OCI-LY7 (cell line): ENCODE measurements around the gene ARHGAP19. TPM values are rescaled to one million over a fixed set of nuclear protein-coding genes. Genes with fewer than 3 reads are reported as not detected.
"Not testable (repeated sequence)": the region's sequence is repeated elsewhere in the genome, so short reads cannot be mapped to it uniquely, and the experiment has no call there.

Source experiments
- BruUV-seq: library from RNA; stranded (reverse); fragments of 400-500 nt; replicated peaks from 2 replicates; lab custom pipeline; 2021; lab: Mats Ljungman, UMichigan
- CTCF ChIA-PET: fragments of 300-600 bp; sonication (Branson Sonifier 250); formaldehyde crosslinking; loops from one replicate; lab custom pipeline; 2022; ENCODE audit warnings: antibody characterized with exemption; ENCODE audit not compliant: unreplicated experiment; lab: Charles Lee
- POLR2A ChIA-PET: fragments of 300-600 bp; sonication (Branson Sonifier 250); formaldehyde crosslinking; loops from one replicate; lab custom pipeline; 2022; ENCODE audit warnings: antibody characterized with exemption; lab: Charles Lee
- DNase-seq: peaks from one replicate; pipeline ENCODE4 v3.0.0-alpha.2; 2015; ENCODE audit warnings: low spot score
- H2AFZ ChIP-seq: fragments of 200-600 bp; sonication (generic), shearing (Covaris generic); 2 replicates; pipeline ENCODE4 v1.6.1; 2014; ENCODE audit warnings: mild to moderate bottlenecking, antibody characterized with exemption, low read length, moderate library complexity
- H3K27ac ChIP-seq: fragments of 200-600 bp; sonication (generic); 2 replicates; pipeline ENCODE4 v1.5.1; 2014; ENCODE audit warnings: mixed run types, low read depth, mild to moderate bottlenecking, moderate library complexity, low read length, inconsistent platforms; ENCODE audit not compliant: poor library complexity, severe bottlenecking
- H3K36me3 ChIP-seq: fragments of 200-600 bp; sonication (generic); 2 replicates; pipeline ENCODE4 v1.6.1; 2014; ENCODE audit warnings: mild to moderate bottlenecking, antibody characterized with exemption, low read length, moderate library complexity, mixed read lengths; ENCODE audit not compliant: insufficient read depth
- H3K4me1 ChIP-seq: fragments of 200-600 bp; sonication (generic); 2 replicates; pipeline ENCODE4 v1.5.1; 2014; ENCODE audit warnings: mild to moderate bottlenecking, low read length; ENCODE audit not compliant: insufficient read depth, poor library complexity, severe bottlenecking
- H3K4me2 ChIP-seq: fragments of 200-600 bp; sonication (generic); 2 replicates; pipeline ENCODE4 v1.6.1; 2014; ENCODE audit warnings: mild to moderate bottlenecking, low read length
- H3K4me3 ChIP-seq: fragments of 200-600 bp; sonication (generic); 2 replicates; pipeline ENCODE4 v1.5.1; 2014; ENCODE audit warnings: mild to moderate bottlenecking, low read depth, low read length; ENCODE audit not compliant: poor library complexity, severe bottlenecking
- H3K79me2 ChIP-seq: fragments of 200-600 bp; sonication (generic); 2 replicates; pipeline ENCODE4 v1.6.1; 2016; ENCODE audit warnings: low read depth, mild to moderate bottlenecking, low read length, moderate library complexity, mixed read lengths; ENCODE audit not compliant: insufficient read depth
- H3K9me2 ChIP-seq: fragments of 200-600 bp; sonication (generic); 2 replicates; pipeline ENCODE4 v1.6.1; 2016; ENCODE audit warnings: mild to moderate bottlenecking, low read length, mixed read lengths; ENCODE audit not compliant: insufficient read depth
- H3K9me3 ChIP-seq: fragments of 200-600 bp; sonication (generic); 2 replicates; pipeline ENCODE4 v1.6.1; 2014; ENCODE audit warnings: mild to moderate bottlenecking, mixed run types, low read length, mixed read lengths
- H4K20me1 ChIP-seq: fragments of 200-600 bp; sonication (generic); 2 replicates; pipeline ENCODE4 v1.6.1; 2014; ENCODE audit warnings: mild to moderate bottlenecking, antibody characterized with exemption, low read length, moderate library complexity, mixed read lengths; ENCODE audit not compliant: insufficient read depth
- CTCF ChIP-seq: fragments of 200-600 bp; sonication (generic); conservative IDR thresholded peaks from 2 replicates; pipeline ENCODE4 v1.5.1; 2014; ENCODE audit warnings: mild to moderate bottlenecking, antibody characterized with exemption, low read length, moderate library complexity, mixed read lengths
- EZH2phosphoT487 ChIP-seq: fragments of 200-600 bp; sonication (generic); IDR thresholded peaks from 2 replicates; pipeline ENCODE4 v1.6.1; 2018; ENCODE audit warnings: low read depth, borderline replicate concordance, mild to moderate bottlenecking, mixed run types, antibody characterized with exemption, low read length, moderate library complexity, mixed read lengths
- intact Hi-C: fragments of 100-400 bp; cut with micrococcal nuclease; formaldehyde crosslinking; loops from one replicate; pipeline ENCODE4 v1.10.0; 2022; ENCODE audit not compliant: unreplicated experiment
- total RNA-seq, 2 experiments: library from RNA; depleted of rRNA in 1 of 2; stranded (reverse); fragments of >200 nt in 1 of 2; shearing (Covaris generic) in 1 of 2; gene quantifications; 2 replicates each; pipeline ENCODE4 v1.2.3, GENCODE V29; 2014 to 2022

Gene ARHGAP19
- total RNA-seq, 2 experiments from 2014 or later = 34.1 to 60.5 TPM

DNA sequence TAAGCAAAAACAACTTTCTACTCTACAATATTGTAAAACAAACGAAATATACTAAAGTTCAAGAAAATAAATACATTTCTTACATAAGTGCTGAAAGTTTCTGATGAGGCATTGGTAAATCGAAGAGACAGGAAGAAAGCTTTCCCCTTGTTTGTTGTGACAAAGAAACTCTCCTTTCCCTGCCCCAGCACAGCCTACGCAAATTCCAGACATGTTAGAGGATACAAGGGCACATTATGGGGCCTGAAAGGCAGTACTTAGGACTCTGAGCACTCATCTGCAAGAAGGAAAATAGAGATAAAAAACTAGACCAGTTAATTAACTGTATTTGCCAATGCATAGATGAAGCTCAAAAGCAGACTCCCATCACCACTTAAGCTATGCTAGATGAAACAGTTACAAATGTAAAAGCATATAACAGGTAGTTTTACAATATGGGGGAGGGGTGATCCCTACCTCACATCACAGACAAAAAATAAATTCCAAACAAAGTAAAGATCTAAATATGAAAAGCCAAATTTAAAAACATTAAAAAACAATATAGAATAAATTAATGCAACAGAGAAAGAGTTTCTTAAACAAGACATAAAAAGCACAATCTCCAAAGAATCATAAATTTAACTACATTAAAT is 21.8 kb downstream of the ARHGAP19 start:
- Histone ChIP-seq H3K4me1 (peaks cover 13% of the 10 kb centered on the region), H2AFZ (no peak overlapping the region), H3K4me3 (no peak overlapping the region), H3K27ac (no peak overlapping the region), H3K9me2 (no peaks in the 10 kb centered on the region), H4K20me1 (no peaks in the 10 kb centered on the region), H3K36me3 (peaks cover 60% of the 10 kb centered on the region), H3K4me2 (no peak overlapping the region), H3K9me3 (peaks cover 19% of the 10 kb centered on the region; the same call in 1 of the 2 replicates), H3K79me2 (peaks cover 77% of the 10 kb centered on the region)
- BruUV-seq = no TSS peak
- POLR2A ChIA-PET = interaction anchor here (0.5 to 1.2 kb wide), 2 partner anchors 9 to 11 kb away, joined by 3 read pairs; no protein-coding TSS in a partner anchor
- CTCF ChIA-PET = no interaction called here
- intact Hi-C loops = no loop called here
- TF ChIP-seq CTCF = no peak
- no peak for TF ChIP-seq EZH2phosphoT487
- DNase-seq = no peak

GRCh38 chr10:97267671-97268070 is 24.8 kb downstream of the ARHGAP19 start:
- no peaks in the 10 kb centered on the region for H3K9me2 ChIP-seq
- H4K20me1 ChIP-seq = no peaks in the 10 kb centered on the region
- H2AFZ ChIP-seq = no peak overlapping the region
- peaks cover 10% of the 10 kb centered on the region; the same call in 1 of the 2 replicates for H3K9me3 ChIP-seq
- H3K4me3 ChIP-seq = no peak overlapping the region
- H3K79me2 ChIP-seq = peaks cover 55% of the 10 kb centered on the region; the same call in 1 of the 2 replicates
- TF ChIP-seq EZH2phosphoT487 = no peak
- TF ChIP-seq CTCF = no peak
- peaks cover 3% of the 10 kb centered on the region for H3K4me1 ChIP-seq
- intact Hi-C loops = no loop called here
- BruUV-seq = no TSS peak
- DNase-seq = no peak
- H3K27ac ChIP-seq = no peak overlapping the region
- CTCF ChIA-PET = no interaction called here
- peaks cover 79% of the 10 kb centered on the region for H3K36me3 ChIP-seq
- POLR2A ChIA-PET = interaction anchor here (0.5 kb wide), 1 partner anchor 50 kb away, joined by 4 read pairs; no protein-coding TSS in a partner anchor
- H3K4me2 ChIP-seq = no peak overlapping the region

DNA sequence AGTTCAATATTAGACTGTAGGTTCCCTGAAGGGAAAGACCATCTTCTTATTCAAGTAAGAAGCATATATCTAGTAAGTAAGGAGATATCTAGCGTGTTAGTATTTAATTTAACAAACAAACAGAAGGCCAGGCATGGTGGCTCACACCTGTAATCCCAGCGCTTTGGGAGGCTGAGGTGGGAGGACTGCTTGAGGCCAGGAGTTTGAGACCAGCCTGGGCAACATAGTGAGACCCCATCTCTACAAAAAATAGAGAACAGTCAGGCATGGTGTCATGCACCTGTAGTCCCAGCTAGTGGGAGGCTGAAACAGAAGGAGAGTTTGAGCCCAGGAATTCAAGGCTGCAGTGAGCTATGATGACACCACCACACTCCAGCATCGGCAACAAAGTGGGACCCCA is 27.3 kb downstream of the ARHGAP19 start:
- H3K27ac ChIP-seq, H3K4me1 ChIP-seq, CTCF ChIA-PET, DNase-seq, H3K4me2 ChIP-seq, H4K20me1 ChIP-seq, H3K4me3 ChIP-seq, POLR2A ChIA-PET, H2AFZ ChIP-seq, intact Hi-C loops, H3K9me3 ChIP-seq, BruUV-seq, H3K9me2 ChIP-seq: not testable (repeated sequence)
- Histone ChIP-seq H3K79me2 (peaks cover 30% of the 10 kb centered on the region; the same call in 1 of the 2 replicates), H3K36me3 (peaks cover 81% of the 10 kb centered on the region)
